H9 (cell line): ENCODE measurements around the gene SLIT1. TPM values are rescaled to one million over a fixed set of nuclear protein-coding genes. Genes with fewer than 3 reads are reported as not detected.

Experiments
- DNase-seq: peaks from one replicate; pipeline ENCODE4 v3.0.0-alpha.2; 2017
- H2AFZ ChIP-seq: one replicate; pipeline ENCODE4 v1.6.1; 2013; ENCODE audit warnings: mild to moderate bottlenecking, low read length, control low read depth, moderate library complexity
- H2AK5ac ChIP-seq: 2 replicates; pipeline ENCODE4 v1.6.1; 2013; ENCODE audit warnings: low read length, control low read depth, mixed read lengths; ENCODE audit not compliant: insufficient read length
- H2BK120ac ChIP-seq: one replicate; pipeline ENCODE4 v1.6.1; 2013; ENCODE audit warnings: low read depth, mild to moderate bottlenecking, low read length, control low read depth, inconsistent platforms; ENCODE audit not compliant: poor library complexity, severe bottlenecking
- H2BK12ac ChIP-seq: 2 replicates; pipeline ENCODE4 v1.6.1; 2013; ENCODE audit warnings: low read length, control low read depth, mixed read lengths, low read depth; ENCODE audit not compliant: insufficient read length
- H2BK15ac ChIP-seq: 2 replicates; pipeline ENCODE4 v1.6.1; 2013; ENCODE audit warnings: low read depth, low read length, control low read depth
- H2BK20ac ChIP-seq: one replicate; pipeline ENCODE4 v1.6.1; 2013; ENCODE audit warnings: low read depth, mild to moderate bottlenecking, low read length, control low read depth, inconsistent platforms; ENCODE audit not compliant: poor library complexity, severe bottlenecking
- H2BK5ac ChIP-seq: 2 replicates; pipeline ENCODE4 v1.6.1; 2013; ENCODE audit warnings: low read length, control low read depth, mixed read lengths; ENCODE audit not compliant: insufficient read length
- H3K14ac ChIP-seq: 2 replicates; pipeline ENCODE4 v1.6.1; 2013; ENCODE audit warnings: low read length, control low read depth; ENCODE audit not compliant: insufficient read depth
- H3K18ac ChIP-seq: 2 replicates; pipeline ENCODE4 v1.6.1; 2013; ENCODE audit warnings: low read depth, mild to moderate bottlenecking, mixed read lengths, low read length, control low read depth; ENCODE audit not compliant: insufficient read length
- H3K23ac ChIP-seq: 2 replicates; pipeline ENCODE4 v1.6.1; 2013; ENCODE audit warnings: low read length, control low read depth, mixed read lengths, low read depth; ENCODE audit not compliant: insufficient read length
- H3K23me2 ChIP-seq: 2 replicates; pipeline ENCODE4 v1.6.1; 2013; ENCODE audit warnings: low read depth, mild to moderate bottlenecking, mixed read lengths, low read length, control low read depth; ENCODE audit not compliant: insufficient read length, poor library complexity, severe bottlenecking
- H3K27ac ChIP-seq: 2 replicates; pipeline ENCODE4 v1.5.1; 2013; ENCODE audit warnings: low read length, control low read depth, mixed read lengths, low read depth; ENCODE audit not compliant: insufficient read length
- H3K27me3 ChIP-seq: 2 replicates; pipeline ENCODE4 v1.6.1; 2013; ENCODE audit warnings: low read length, control low read depth, inconsistent platforms; ENCODE audit not compliant: insufficient read depth
- H3K4ac ChIP-seq: 2 replicates; pipeline ENCODE4 v1.6.1; 2013; ENCODE audit warnings: low read depth, mild to moderate bottlenecking, control low read depth, inconsistent platforms, low read length, moderate library complexity
- H3K4me1 ChIP-seq: 2 replicates; pipeline ENCODE4 v1.6.1; 2013; ENCODE audit warnings: low read length, control low read depth, inconsistent platforms; ENCODE audit not compliant: insufficient read depth
- H3K4me2 ChIP-seq: 2 replicates; pipeline ENCODE4 v1.6.1; 2013; ENCODE audit warnings: low read length, control low read depth, mixed read lengths; ENCODE audit not compliant: insufficient read length, insufficient read depth
- H3K56ac ChIP-seq: 2 replicates; pipeline ENCODE4 v1.6.1; 2013; ENCODE audit warnings: low read depth, mild to moderate bottlenecking, mixed read lengths, low read length, control low read depth; ENCODE audit not compliant: insufficient read length
- H3K79me1 ChIP-seq: 2 replicates; pipeline ENCODE4 v1.6.1; 2013; ENCODE audit warnings: low read depth, mild to moderate bottlenecking, moderate library complexity, low read length, control low read depth, inconsistent platforms; ENCODE audit not compliant: insufficient read depth, poor library complexity, severe bottlenecking
- H3K79me2 ChIP-seq: 2 replicates; pipeline ENCODE4 v1.6.1; 2013; ENCODE audit warnings: low read length, control low read depth, inconsistent platforms; ENCODE audit not compliant: insufficient read depth
- H3K9ac ChIP-seq: 2 replicates; pipeline ENCODE4 v1.6.1; 2013; ENCODE audit warnings: low read length, control low read depth, mixed read lengths; ENCODE audit not compliant: insufficient read length; ENCODE audit errors: extremely low read depth
- H3K9me3 ChIP-seq: one replicate; pipeline ENCODE4 v1.6.1; 2013; ENCODE audit warnings: low read depth, low read length, inconsistent platforms; ENCODE audit not compliant: control insufficient read depth
- H3T11ph ChIP-seq: one replicate; pipeline ENCODE4 v1.6.1; 2013; ENCODE audit warnings: mild to moderate bottlenecking, low read length, control low read depth, inconsistent platforms
- H4K20me1 ChIP-seq: one replicate; pipeline ENCODE4 v1.6.1; 2013; ENCODE audit not compliant: control insufficient read depth, insufficient read length, insufficient read depth
- H4K5ac ChIP-seq: 2 replicates; pipeline ENCODE4 v1.6.1; 2013; ENCODE audit warnings: low read depth, mild to moderate bottlenecking, mixed read lengths, low read length, control low read depth; ENCODE audit not compliant: insufficient read length
- H4K8ac ChIP-seq: replicated peaks from 2 replicates; pipeline ENCODE4 v1.6.1; 2013; ENCODE audit warnings: low read length, control low read depth, mixed read lengths, low read depth; ENCODE audit not compliant: insufficient read length
- H4K91ac ChIP-seq: 2 replicates; pipeline ENCODE4 v1.6.1; 2013; ENCODE audit warnings: low read depth, mild to moderate bottlenecking, moderate library complexity, mixed read lengths, low read length, control low read depth; ENCODE audit not compliant: insufficient read length
- H3K27ac Mint-ChIP-seq, 3 experiments: 2 replicates in 2 of 3; 3 replicates in 1 of 3; pipeline ENCODE4 v1.8.0; 2020 to 2021; ENCODE audit warnings: mixed read lengths in 3 of 3, mild to moderate bottlenecking in 1 of 3, moderate library complexity in 1 of 3
- H3K27me3 Mint-ChIP-seq: 2 replicates; pipeline ENCODE4 v1.8.0; 2021; ENCODE audit warnings: low read depth, mild to moderate bottlenecking, moderate library complexity, mixed read lengths
- H3K36me3 Mint-ChIP-seq, 3 experiments: 2 replicates in 2 of 3; 3 replicates in 1 of 3; pipeline ENCODE4 v1.8.0; 2020 to 2021; ENCODE audit warnings: low read depth in 3 of 3, mixed read lengths in 3 of 3; ENCODE audit not compliant: insufficient read depth in 1 of 3
- H3K4me1 Mint-ChIP-seq, 2 experiments: 2 replicates each; pipeline ENCODE4 v1.8.0; 2020; ENCODE audit warnings: mixed read lengths in 2 of 2
- H3K4me3 Mint-ChIP-seq, 2 experiments: 2 replicates in 1 of 2; 3 replicates in 1 of 2; pipeline ENCODE4 v1.8.0; 2020 to 2021; ENCODE audit warnings: mild to moderate bottlenecking in 2 of 2, mixed read lengths in 2 of 2, moderate library complexity in 1 of 2
- H3K9me3 Mint-ChIP-seq, 2 experiments: 2 replicates in 1 of 2; 3 replicates in 1 of 2; pipeline ENCODE4 v1.8.0; 2020; ENCODE audit warnings: mild to moderate bottlenecking in 2 of 2, mixed read lengths in 2 of 2, moderate library complexity in 1 of 2
- CTCF ChIP-seq: fragments of 200-600 bp; sonication (generic); conservative IDR thresholded peaks from 3 replicates; pipeline ENCODE4 v1.8.0; 2021; ENCODE audit warnings: antibody characterized with exemption, mild to moderate bottlenecking
- WGBS: extraction: QIAGEN DNeasy Blood & Tissue Kit; methylation state at CpG from one replicate; pipeline ENCODE4 v1.1.7; 2013; ENCODE audit warnings: missing lambda C conversion rate, low lambda C conversion rate, mixed read lengths; ENCODE audit not compliant: insufficient read length; ENCODE audit errors: extremely low coverage; 5-methylcytosine and 5-hydroxymethylcytosine counted together
- total RNA-seq: library from RNA; stranded (reverse); gene quantifications from 2 replicates; pipeline ENCODE4 v1.2.1, GENCODE V29; 2021

The SLIT1 gene
- total RNA-seq, 1 experiment from 2014 or later = 0.57 TPM

DNA sequence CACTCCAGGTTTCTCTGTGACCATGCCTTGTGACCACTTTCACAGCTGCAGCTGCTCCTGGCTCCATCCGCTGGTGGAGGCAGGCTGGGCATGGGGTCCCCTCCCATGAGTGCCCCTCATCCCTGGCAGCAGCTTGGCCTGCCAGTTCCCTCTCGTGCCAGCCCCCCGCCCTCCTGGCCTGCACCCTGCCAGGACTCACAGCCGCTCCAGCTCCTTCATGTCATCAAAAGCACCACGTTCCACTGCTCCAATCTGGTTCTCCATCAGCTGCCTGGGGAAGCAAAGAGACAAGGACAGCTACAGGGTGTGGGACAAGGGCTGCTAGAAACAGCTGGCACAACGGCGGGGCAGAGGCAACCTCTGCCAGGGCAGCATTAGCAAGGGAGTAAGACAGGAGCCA is 22.6 kb downstream of the SLIT1 start:
- Histone ChIP-seq H3K9me3 (no peaks in the 10 kb centered on the region), H3K27ac (no peak overlapping the region), H3K23ac (no peak overlapping the region), H3K14ac (no peak overlapping the region; the same call in 1 of the 2 replicates), H2BK20ac (no peak overlapping the region), H2AK5ac (no peak overlapping the region), H2AFZ (no peak overlapping the region), H4K5ac (no peak overlapping the region), H4K8ac (no peak overlapping the region), H2BK12ac (no peak overlapping the region), H2BK5ac (no peak overlapping the region), H3K4me2 (no peak overlapping the region), H2BK120ac (no peak overlapping the region), H3K27me3 (no peaks in the 10 kb centered on the region), H3K18ac (no peak overlapping the region), H4K20me1 (no peaks in the 10 kb centered on the region), H3K56ac (no peak overlapping the region), H3K4me1 (peaks cover 4% of the 10 kb centered on the region; the same call in 1 of the 2 replicates), H3K9ac (no peak overlapping the region), H3K79me2 (no peaks in the 10 kb centered on the region), H3T11ph (no peak overlapping the region), H4K91ac (no peak overlapping the region), H2BK15ac (no peak overlapping the region), H3K4ac (no peak overlapping the region), H3K23me2 (no peaks in the 10 kb centered on the region), H3K79me1 (no peaks in the 10 kb centered on the region)
- DNase-seq = no peak
- Mint-ChIP-seq H3K4me3 (no peak overlapping the region), H3K4me1 (peaks cover 7 to 21% of the 10 kb centered on the region in 2 experiments), H3K27ac (no peak overlapping the region; a peak in 1 of 7 replicates), H3K9me3 (no peaks in the 10 kb centered on the region), H3K27me3 (peaks cover 1% of the 10 kb centered on the region; the same call in 1 of the 2 replicates), H3K36me3 (no peaks in the 10 kb centered on the region)
- no CpG with 5 or more reads among the region's 7 CpGs for WGBS
- no peak for TF ChIP-seq CTCF
